ENCODE results near the gene PARP8. TPM values are rescaled to one million over a fixed set of nuclear protein-coding genes. Genes with fewer than 3 reads are reported as not detected.

Gene PARP8
- polyA plus RNA-seq, 1 experiment = 25.1 TPM

- Histone ChIP-seq H3K9me3 (ENCODE audit: control insufficient read depth, insufficient read depth, low read length) (no peaks in the 10 kb centered on the region), H3K27ac (ENCODE audit: low read depth, low read length) (no peak overlapping the region), H3K27me3 (ENCODE audit: control insufficient read depth, insufficient read depth, low read length) (no peaks in the 10 kb centered on the region), H3K4me3 (ENCODE audit: low read depth, low read length) (no peak overlapping the region)
- POLR2A ChIA-PET = no interaction called here
- no peak for DNase-seq (ENCODE audit: low read depth, low spot score)
- TF ChIP-seq, protein P1, sequence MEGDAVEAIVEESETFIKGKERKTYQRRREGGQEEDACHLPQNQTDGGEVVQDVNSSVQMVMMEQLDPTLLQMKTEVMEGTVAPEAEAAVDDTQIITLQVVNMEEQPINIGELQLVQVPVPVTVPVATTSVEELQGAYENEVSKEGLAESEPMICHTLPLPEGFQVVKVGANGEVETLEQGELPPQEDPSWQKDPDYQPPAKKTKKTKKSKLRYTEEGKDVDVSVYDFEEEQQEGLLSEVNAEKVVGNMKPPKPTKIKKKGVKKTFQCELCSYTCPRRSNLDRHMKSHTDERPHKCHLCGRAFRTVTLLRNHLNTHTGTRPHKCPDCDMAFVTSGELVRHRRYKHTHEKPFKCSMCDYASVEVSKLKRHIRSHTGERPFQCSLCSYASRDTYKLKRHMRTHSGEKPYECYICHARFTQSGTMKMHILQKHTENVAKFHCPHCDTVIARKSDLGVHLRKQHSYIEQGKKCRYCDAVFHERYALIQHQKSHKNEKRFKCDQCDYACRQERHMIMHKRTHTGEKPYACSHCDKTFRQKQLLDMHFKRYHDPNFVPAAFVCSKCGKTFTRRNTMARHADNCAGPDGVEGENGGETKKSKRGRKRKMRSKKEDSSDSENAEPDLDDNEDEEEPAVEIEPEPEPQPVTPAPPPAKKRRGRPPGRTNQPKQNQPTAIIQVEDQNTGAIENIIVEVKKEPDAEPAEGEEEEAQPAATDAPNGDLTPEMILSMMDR (IDR thresholded peaks at IDR 0.05; ENCODE audit: low read depth, low read length) = no peak
- CTCF ChIA-PET = no interaction called here
Observed at GRCh38 chr5:50886657-50887345, 220.4 kb downstream of the PARP8 start.

- CTCF ChIA-PET = no interaction called here
Observed at GRCh38 chr5:50887889-50888633, 221.6 kb downstream of the PARP8 start.

GRCh38 chr5:50888751-50889150 is 222.3 kb downstream of the PARP8 start:
- no peak overlapping the region for H3K27ac ChIP-seq (ENCODE audit: low read depth, low read length)
- POLR2A ChIA-PET = no interaction called here
- CTCF ChIA-PET = no interaction called here
- H3K4me3 ChIP-seq (ENCODE audit: low read depth, low read length) = no peak overlapping the region
- no peak for DNase-seq (ENCODE audit: low read depth, low spot score)
- TF ChIP-seq, protein P1 (IDR thresholded peaks at IDR 0.05; ENCODE audit: low read depth, low read length) = no peak
- H3K27me3 ChIP-seq (ENCODE audit: control insufficient read depth, insufficient read depth, low read length) = no peaks in the 10 kb centered on the region
- H3K9me3 ChIP-seq (ENCODE audit: control insufficient read depth, insufficient read depth, low read length) = no peaks in the 10 kb centered on the region

More at GRCh38 chr5:50887889-50888633, 221.6 kb downstream of the PARP8 start:
- no peak for DNase-seq (ENCODE audit: low read depth, low spot score)
- H3K27ac ChIP-seq (ENCODE audit: low read depth, low read length) = no peak overlapping the region
- H3K27me3 ChIP-seq (ENCODE audit: control insufficient read depth, insufficient read depth, low read length) = no peaks in the 10 kb centered on the region
- no peak overlapping the region for H3K4me3 ChIP-seq (ENCODE audit: low read depth, low read length)
- TF ChIP-seq, protein P1 (IDR thresholded peaks at IDR 0.05; ENCODE audit: low read depth, low read length) = no peak
- POLR2A ChIA-PET = no interaction called here
- H3K9me3 ChIP-seq (ENCODE audit: control insufficient read depth, insufficient read depth, low read length) = no peaks in the 10 kb centered on the region

- TF ChIP-seq, protein P1 (IDR thresholded peaks at IDR 0.05; ENCODE audit: low read depth, low read length) = no peak
- ChIA-PET POLR2A (no interaction called here), CTCF (no interaction called here)
- Histone ChIP-seq H3K9me3 (ENCODE audit: control insufficient read depth, insufficient read depth, low read length) (no peaks in the 10 kb centered on the region), H3K27me3 (ENCODE audit: control insufficient read depth, insufficient read depth, low read length) (no peaks in the 10 kb centered on the region), H3K4me3 (ENCODE audit: low read depth, low read length) (no peak overlapping the region), H3K27ac (ENCODE audit: low read depth, low read length) (no peak overlapping the region)
- no peak for DNase-seq (ENCODE audit: low read depth, low spot score)
Observed at GRCh38 chr5:50889790-50890189, 223.4 kb downstream of the PARP8 start.

Other genes starting within 250 kb of the PARP8 start
- gene EMB, start 225.3 kb upstream of the PARP8 start, polyA plus RNA-seq (2011; rRNA removed) = 0.83 and 0.89 TPM in 2 replicates